Renal pelvis (tissue), 3 donors: ENCODE data around the gene MCM3. TPM values are rescaled to one million over a fixed set of nuclear protein-coding genes. Genes with fewer than 3 reads are reported as not detected.

Source experiments
- polyA plus RNA-seq, 3 donors: library from polyadenylated mRNA; unstranded; fragments of 120-200 nt; gene quantifications; one replicate each; pipeline ENCODE4 v1.2.1, GENCODE V29; 2013; ENCODE audit not compliant: insufficient read length in 3 of 3

The MCM3 gene
- polyA plus RNA-seq, 3 donors: 127 to 142 (median 138) TPM

Other genes with a start within 250 kb of the MCM3 start
- gene PKHD1, start 197.1 kb downstream of the MCM3 start, polyA plus RNA-seq: 10 to 100 TPM; 18.3 to 35.8 (median 26.8) TPM
- not detected for gene IL17A, start 98.4 kb downstream of the MCM3 start, polyA plus RNA-seq
- gene IL17F, start 40.2 kb downstream of the MCM3 start, polyA plus RNA-seq: under 1 TPM; 0.27 to 0.53 (median 0.36) TPM
- 10 to 100 TPM; 19.8 to 25.5 (median 25.4) TPM for gene PAQR8, start 77.4 kb upstream of the MCM3 start, polyA plus RNA-seq
- 10 to 100 TPM; 54.4 to 75.7 (median 63.6) TPM for gene EFHC1, start 135.6 kb upstream of the MCM3 start, polyA plus RNA-seq